NAMALWA (cell line): Measurements from ENCODE around the gene ACMSD.
A peak's percentile ranks its signal among the peaks of the same experiment; 100 is the strongest.
"Not testable (repeated sequence)": the region's sequence is repeated elsewhere in the genome, so short reads cannot be mapped to it uniquely, and the experiment has no call there.

Experiments
- DNase-seq: peaks from one replicate; pipeline ENCODE4 v3.0.0-alpha.2; 2015; ENCODE audit warnings: low spot score

ACMSD gene

GRCh38 chr2:134838143-134838620 lies at the start of gene ACMSD:
TSS of gene ACMSD (plus strand) at chr2:134838616. CDS start at chr2:134838683, 67 bp downstream.
- no peak for DNase-seq

GRCh38 chr2:134790487-134790886 lies 47.9 kb upstream of the ACMSD start:
- peak; percentile 16 for DNase-seq

- DNase-seq = no peak
These were observed 46.8 kb upstream of the ACMSD start for GRCh38 chr2:134791616-134792015.

- no peak for DNase-seq
These were observed 46.2 kb upstream of the ACMSD start for GRCh38 chr2:134792186-134792585.

GRCh38 chr2:134795765-134796164 lies 42.7 kb upstream of the ACMSD start:
- DNase-seq = no peak

GRCh38 chr2:134796373-134796772 lies 42.0 kb upstream of the ACMSD start:
- DNase-seq = peak; percentile 16

GRCh38 chr2:134799936-134800335 lies 38.5 kb upstream of the ACMSD start:
- no peak for DNase-seq

GRCh38 chr2:134800341-134800740 lies 38.1 kb upstream of the ACMSD start:
- DNase-seq = no peak

- DNase-seq = peak; percentile 38
These were observed 34.6 kb upstream of the ACMSD start for GRCh38 chr2:134803609-134804405.

- DNase-seq = no peak
These were observed 22.7 kb upstream of the ACMSD start for GRCh38 chr2:134815741-134816140.

GRCh38 chr2:134818321-134818720 lies 20.1 kb upstream of the ACMSD start:
- no peak for DNase-seq

- no peak for DNase-seq
These were observed 19.1 kb upstream of the ACMSD start for GRCh38 chr2:134819334-134819733.

- DNase-seq = no peak
These were observed 15.0 kb upstream of the ACMSD start for GRCh38 chr2:134823431-134823830.

- DNase-seq = no peak
These were observed 14.6 kb upstream of the ACMSD start for GRCh38 chr2:134823832-134824231.

- not testable (repeated sequence) for DNase-seq
These were observed 12.7 kb upstream of the ACMSD start for GRCh38 chr2:134825716-134826115.

- no peak for DNase-seq
These were observed 2.9 kb upstream of the ACMSD start for GRCh38 chr2:134835471-134835870.

GRCh38 chr2:134836986-134837385 lies 1.4 kb upstream of the ACMSD start:
- DNase-seq = no peak

GRCh38 chr2:134839649-134840048 lies 1.2 kb downstream of the ACMSD start:
- no peak for DNase-seq

GRCh38 chr2:134842930-134843490 lies 4.6 kb downstream of the ACMSD start:
- DNase-seq = no peak

GRCh38 chr2:134843968-134844367 lies 5.6 kb downstream of the ACMSD start:
- no peak for DNase-seq

- no peak for DNase-seq
These were observed 6.6 kb downstream of the ACMSD start for GRCh38 chr2:134845028-134845427.

GRCh38 chr2:134845719-134846118 lies 7.3 kb downstream of the ACMSD start:
- no peak for DNase-seq

- no peak for DNase-seq
These were observed 7.8 kb downstream of the ACMSD start for GRCh38 chr2:134846213-134846612.

GRCh38 chr2:134847582-134847981 lies 9.2 kb downstream of the ACMSD start:
- not testable (repeated sequence) for DNase-seq
